Measurements from ENCODE around the gene PER1.

Gene PER1

DNA sequence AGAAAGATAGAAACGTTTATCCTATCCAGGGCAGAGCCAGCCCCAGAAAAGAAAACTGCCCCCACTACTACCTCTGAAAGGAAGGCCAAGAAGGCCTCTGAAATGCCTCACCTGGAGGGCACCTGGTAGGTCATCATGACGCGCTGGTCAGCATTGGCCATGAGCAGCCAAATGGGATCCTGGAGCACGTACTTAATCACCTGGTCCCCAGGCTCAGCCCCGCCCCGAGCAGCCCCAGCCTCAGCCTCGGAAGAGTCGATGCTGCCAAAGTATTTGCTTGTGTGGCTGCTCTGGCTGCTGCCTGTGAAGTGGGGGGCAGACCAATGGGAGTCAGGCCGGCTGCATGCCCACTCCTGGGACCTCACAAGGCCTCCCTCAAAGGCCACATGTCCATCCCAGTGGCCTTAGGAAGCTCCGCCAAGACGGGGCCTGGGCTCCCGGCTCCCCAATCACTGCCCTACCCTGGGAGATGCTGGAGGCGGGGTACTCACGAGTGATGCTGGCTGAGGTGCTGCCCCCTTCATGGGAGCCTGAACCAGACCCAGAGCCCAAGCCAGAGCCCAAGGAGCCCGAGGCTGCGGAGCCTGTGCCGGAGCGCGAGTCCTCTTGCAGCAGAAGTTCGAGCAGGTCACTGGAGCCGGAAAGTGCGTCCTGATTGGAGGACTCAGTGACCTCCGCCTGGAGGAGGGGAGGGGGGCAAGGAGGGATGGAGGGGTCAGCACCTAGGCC, 9.9 kb downstream of the PER1 start:
- DNase-seq (ENCODE audit: low read depth in 2 of 3, low spot score in 2 of 3) = no peak

DNA sequence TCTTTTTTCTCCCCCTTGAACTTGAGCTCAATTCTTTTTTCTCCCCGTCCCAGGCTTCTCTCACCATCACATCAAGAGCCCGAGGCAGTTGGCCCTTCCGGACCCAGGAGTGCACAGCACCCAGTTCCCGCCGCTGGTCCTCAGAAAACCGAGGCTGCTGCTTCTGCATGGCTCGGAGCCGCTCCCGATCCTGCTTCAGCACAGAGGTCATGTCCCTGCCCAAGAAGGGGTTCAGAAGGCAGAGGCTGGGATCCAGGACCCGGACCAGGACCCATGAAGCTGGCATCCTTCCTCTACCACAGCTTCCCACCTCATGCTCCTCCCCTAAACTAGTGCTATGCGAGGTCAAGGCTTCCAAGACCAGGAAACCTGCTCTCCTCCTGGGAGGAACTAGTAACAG, 10.5 kb downstream of the PER1 start:
- DNase-seq (ENCODE audit: low read depth in 2 of 3, low spot score in 2 of 3) = no peak

DNA sequence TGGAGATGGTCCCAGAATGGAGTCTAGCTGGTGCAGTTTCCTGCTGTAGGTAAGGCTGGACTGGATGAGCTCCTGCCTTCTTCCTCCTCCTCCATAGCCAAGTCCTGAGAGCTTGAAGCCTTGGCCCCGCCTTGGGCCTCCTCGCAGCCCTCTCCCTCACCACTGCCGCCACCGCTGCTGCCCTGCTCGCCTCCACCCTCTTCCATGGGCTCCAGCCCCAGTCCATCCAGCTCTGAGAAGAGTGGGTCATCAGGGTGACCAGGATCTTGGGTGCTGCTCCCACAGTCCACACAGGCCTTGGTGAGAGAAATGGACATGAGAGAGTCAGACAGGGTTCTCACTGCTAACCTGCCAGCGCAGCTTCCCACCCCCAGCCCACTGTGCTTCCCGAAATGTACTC, 11.2 kb downstream of the PER1 start:
- no peak for DNase-seq (ENCODE audit: low read depth in 2 of 3, low spot score in 2 of 3)

DNA sequence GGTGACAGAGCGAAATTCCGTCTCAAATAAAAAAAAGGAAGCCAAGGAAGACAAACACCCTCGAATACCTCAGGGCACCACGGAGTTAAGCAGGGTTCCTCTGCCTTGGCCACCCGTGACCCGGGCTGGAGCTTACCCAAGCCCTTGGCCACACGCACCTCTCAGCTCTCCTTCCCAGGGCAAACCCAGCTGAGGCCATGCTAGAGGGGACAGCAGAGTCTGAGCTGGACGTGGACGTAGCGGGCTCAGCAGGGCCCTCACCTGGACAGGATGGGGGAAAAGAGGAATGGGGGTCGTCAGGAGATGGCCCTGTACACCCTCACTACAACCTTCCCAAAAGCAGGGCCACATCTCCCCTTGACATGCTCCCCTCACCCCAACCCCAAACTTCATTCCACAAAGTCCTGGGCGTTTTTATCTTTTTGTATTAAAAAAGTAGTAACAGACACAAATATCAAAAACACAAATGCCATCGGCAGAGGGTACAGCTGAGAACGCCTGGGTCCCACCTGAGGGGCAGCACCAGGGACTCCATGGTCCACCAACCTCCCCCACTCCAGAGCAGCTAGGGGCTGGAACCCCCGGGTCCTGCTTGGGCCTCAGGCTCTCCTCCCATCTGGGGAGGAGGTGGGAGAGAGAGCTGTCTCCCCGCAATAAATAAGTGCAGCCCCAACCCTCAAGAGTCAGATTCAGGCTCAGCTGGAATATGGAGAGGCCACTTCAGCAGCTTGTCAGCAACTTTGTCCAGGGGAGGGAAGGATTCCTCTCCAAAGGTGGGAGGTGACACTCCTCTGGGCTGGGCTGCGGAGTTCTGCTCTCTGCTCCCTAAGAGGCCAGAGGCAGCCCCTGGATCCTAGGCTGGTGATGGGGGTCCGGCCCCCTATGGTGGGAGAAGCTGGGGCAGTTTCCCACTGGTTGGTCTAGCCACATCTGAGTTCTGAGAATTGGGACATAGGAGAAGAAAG, 11.9 kb downstream of the PER1 start:
- DNase-seq (ENCODE audit: low read depth in 2 of 3, low spot score in 2 of 3) = no peak

DNA sequence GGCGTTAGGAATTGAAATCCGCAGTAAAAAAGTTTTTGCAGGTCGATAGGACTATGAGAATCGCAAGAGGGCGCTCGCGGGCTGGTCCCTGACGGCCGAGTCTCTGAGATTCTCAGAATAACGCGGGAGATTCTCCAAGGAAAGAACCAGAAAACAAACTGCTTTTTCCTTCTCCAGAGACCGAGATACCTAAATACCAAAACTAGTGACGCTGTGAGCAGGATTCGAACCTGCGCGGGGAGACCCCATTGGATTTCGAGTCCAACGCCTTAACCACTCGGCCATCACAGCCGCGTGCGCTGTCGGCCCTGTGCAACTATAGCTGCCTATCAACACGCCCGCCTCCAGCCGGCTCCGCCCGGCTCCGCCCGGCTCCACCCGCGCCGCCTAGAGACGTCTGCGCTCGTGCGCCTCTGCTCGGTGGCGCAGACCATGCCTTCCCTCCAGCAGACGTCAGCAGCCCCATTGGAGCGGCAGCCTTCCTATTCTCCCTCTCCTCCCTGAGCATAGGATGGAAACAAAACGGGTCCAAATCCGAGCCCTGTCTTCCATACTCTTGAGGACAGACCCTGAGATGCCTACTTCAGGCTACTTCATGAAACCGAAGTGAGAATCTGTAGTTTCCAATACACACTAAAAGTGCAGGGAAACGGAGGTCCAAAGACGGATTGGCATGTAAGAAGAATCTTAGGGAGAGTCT, 13.4 kb downstream of the PER1 start:
- peak in 2 of 3 experiments; percentile 95 to 100 for DNase-seq (ENCODE audit: low read depth in 2 of 3, low spot score in 2 of 3)

DNA sequence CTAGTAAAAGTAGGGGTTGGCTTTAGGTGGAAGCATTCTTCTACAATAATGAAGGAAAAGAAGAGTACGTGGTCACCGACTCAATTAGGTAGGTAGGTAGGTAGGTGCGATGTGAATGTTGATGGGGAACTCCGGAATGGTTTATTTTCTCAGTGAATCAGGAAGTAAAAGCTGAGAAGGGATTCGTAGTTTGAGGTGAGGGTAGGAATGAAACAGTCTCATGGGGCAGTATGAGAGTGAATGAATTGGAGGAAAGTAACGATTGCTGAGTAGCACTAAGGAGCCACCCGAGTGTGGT, 13.9 kb downstream of the PER1 start:
- DNase-seq (ENCODE audit: low read depth in 2 of 3, low spot score in 2 of 3) = no peak

DNA sequence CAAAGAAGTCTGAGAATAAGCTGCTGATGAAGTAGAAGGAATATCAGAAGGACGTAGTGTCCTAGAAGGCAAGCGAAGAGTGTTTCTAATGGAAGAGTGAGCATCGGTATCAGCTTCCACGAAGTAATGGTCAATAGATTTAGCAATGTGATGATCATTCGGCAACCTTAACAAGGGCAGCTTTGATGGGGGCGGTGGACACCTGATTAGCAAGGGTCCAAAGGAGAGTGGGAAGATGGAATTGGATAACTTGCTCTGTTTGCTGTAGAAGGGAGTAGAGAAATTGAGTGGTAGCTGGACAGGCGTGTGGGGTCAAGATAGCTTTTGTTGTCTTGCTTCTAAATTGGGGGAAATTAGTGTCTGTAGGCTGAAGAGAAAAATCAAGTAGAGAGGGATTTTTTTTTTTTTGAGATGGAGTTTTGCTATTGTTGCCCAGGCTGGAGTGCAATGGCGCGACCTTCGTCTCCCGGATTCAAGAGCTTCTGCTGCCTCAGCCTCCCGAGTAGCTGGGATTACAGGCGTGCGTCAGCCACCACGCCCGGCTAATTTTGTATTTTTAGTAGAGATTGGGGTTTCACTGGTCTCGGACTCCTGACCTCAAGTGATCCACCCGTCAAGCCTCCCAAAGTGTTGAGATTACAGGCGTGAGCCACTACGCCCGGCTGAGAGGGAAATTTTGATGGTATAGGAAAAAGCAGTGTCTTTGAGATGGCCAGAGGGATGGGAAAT, 14.4 kb downstream of the PER1 start:
- no peak for DNase-seq (ENCODE audit: low read depth in 2 of 3, low spot score in 2 of 3)

DNA sequence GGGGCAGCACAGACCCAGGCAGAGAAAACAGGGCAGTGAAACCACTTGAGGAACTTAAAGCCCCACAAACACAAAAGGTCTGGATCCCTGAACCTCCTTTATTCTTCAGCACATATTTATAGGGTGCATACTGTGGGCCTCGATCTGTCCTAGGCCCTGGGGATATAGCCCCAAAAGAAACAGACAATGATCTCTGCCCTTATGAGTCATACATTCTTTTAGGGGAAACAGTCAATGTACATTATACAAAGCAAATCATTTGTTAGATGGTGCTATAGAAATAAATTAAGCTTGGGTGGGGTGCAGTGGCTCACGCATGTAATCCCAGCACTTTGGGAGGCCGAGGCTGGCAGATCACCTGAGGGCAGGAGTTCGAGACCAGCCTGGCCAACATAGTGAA, 18.3 kb downstream of the PER1 start:
- no peak for DNase-seq (ENCODE audit: low read depth in 2 of 3, low spot score in 2 of 3)

DNA sequence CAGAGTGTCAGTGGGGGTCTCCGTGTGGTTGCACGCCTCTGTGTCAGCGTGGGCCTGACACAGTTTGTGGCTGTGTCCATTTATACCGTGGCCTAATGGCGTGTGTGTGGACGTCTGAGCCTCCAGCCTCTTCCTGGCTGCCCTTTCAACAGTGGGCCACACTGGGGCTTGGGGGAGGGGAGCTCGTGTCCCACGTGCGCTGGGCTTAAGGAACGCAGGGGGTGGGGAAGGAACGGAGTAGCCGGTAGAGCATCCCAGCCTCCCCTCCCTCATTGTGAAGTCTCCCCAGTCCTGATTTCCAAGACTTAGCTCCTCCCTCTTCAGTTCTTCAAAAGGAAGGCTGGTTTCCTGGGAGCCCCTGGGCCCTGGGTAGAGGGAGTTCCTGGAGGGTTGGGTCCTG, 18.8 kb downstream of the PER1 start:
- DNase-seq (ENCODE audit: low read depth in 2 of 3, low spot score in 2 of 3) = no peak

DNA sequence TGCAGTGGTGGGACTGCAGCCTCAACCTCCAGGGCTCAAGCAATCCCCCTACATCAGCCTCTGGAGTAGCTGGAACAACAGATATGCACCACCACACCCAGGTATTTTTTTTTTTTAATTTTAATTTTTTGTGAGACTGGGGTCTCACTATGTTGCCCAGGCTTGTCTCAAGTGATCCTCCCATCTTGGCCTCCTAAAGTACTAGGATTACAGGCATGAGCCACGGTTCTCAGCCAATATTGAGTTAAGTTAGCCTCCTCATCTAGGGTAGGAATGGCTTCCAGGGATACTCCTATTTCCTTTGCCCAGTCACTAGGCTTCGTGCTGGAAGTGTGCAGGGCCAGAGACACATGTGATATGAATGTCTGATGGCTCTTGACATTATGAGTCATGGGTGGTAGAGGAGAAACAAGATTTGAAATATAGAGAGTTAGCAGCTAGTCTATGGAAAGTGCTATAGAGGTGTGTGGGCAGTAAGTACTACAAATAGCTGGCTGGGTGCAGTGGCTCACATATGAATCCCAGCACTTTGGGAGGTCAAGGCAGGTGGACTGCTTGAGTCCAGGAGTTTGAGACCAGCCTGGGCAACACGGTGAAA, 20.3 kb downstream of the PER1 start:
- DNase-seq (ENCODE audit: low read depth in 2 of 3, low spot score in 2 of 3) = no peak

DNA sequence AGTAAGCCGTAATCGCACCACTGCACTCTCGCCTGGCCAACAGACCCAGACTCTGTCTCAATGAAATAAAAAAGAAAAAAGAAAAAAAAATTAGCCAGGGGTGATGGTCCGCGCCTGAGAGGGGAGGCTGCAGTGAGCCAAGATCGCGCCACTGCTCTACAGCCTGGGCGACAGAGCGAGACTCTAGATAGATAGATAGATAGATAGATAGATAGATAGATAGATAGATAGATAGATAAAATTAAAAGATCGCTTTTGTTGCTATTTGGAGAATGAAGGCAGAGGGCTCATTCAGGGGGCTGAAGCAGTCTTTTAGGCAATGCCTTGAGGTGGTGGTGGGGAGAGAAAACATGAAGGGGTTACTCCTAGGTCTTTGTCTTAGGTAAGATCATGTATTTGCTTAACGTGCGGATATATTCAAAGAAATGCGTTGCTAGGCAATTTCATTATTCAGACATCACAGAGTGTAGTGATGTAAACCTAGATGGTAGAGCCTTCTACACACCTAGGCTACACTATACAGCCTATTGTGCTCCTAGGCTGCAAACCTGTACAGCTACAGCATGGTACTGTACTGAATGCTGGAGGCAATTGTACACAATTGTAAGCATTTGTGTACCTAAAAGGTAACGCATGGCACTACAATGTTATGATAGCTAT, 23.9 kb downstream of the PER1 start:
- DNase-seq (ENCODE audit: low read depth in 2 of 3, low spot score in 2 of 3) = no peak

DNA sequence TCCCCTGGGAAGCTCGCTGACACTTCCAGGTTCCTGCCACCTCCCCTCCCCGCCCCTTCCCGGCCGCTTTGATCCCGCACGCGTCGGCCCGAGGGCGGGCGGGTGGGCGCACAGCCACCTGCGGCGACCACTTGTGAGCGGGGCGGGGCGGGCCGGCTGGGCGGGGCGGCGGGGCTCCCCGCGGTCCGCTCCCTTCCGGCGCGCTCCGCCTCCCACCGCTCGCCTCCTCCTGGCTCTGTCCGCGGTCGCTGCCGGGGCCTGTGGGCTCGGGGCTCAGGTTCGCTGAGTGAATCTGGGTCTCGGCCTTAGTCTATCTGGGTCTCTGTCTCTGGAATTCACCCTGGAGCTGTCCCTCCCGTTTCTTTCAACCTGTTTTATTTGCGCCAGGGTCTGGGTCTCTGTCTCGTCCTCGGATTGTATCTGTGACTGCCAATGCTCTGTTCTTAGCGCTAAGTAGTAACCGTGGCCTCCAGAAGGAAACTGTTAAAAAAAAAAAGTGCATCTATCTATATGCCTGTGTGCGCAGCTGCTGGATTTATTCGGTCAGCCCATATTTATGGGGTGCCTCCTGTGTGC, 25.6 kb downstream of the PER1 start:
- DNase-seq (ENCODE audit: low read depth in 2 of 3, low spot score in 2 of 3) = peak in 1 of 3 experiments; percentile 40

DNA sequence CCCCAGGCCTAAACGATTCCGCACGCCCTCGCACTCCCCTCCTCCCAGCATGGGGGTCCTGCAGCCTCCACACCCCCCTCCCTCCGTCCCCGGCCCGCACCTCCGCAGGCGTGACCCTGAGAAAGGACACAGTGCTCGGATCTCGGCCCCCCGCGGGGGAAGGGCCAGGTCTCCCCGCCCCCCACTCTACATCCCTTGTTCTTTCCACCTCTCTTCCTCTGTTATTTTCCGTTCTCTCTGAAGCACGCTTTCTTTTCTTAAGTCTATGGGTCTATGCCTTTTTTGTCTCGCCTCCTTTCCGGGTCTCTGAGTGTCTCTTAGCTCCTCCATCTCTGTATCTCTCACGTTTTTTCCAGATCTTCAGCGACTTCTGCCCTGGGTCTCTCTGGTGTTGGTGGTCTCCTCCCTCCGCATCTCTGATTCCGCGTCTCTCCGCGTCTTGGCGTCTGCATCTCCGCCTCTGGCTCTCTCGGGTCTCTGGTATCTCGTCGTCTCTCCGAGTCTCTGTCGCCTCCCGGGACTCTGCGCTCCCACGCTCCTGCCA, 26.2 kb downstream of the PER1 start:
- DNase-seq (ENCODE audit: low read depth in 2 of 3, low spot score in 2 of 3) = peak in 1 of 3 experiments; percentile 32

DNA sequence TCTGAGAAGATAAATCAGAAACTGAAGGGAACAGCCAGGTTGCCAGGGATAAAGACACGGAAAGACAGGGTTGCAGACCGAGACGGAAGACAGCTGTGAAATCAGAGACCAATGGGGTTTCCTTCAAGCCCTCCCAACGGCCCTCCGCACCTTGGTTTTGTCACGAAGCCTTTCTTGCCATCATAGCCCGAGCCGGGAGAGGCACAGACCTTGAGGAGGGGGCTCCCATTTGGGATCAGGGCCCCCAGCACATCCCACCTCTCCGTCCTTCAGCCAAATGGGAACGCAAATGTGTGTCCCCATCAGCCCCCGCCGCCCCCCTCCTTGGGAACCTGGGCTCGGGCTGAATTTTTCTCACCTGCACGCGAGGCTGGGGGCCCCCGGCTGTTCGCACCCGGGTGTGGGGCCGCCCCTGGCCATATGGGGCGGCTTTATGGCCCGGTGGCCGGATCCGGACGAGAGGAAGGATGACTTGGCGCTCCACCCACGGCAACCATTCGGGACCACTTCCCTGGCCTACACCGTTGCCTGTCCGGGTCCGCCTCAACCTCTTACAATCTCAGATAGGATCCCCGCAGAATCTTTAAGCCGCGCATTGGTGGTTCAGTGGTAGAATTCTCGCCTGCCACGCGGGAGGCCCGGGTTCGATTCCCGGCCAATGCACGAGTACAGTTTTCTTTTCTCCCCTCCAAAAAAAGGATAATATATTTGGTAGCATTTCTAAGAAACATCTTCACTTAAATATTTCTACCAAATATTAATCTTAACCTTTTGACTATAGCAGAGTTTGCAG, 26.9 kb downstream of the PER1 start:
- peak; percentile 82 to 100 (median 100) for DNase-seq (ENCODE audit: low read depth in 2 of 3, low spot score in 2 of 3)

DNA sequence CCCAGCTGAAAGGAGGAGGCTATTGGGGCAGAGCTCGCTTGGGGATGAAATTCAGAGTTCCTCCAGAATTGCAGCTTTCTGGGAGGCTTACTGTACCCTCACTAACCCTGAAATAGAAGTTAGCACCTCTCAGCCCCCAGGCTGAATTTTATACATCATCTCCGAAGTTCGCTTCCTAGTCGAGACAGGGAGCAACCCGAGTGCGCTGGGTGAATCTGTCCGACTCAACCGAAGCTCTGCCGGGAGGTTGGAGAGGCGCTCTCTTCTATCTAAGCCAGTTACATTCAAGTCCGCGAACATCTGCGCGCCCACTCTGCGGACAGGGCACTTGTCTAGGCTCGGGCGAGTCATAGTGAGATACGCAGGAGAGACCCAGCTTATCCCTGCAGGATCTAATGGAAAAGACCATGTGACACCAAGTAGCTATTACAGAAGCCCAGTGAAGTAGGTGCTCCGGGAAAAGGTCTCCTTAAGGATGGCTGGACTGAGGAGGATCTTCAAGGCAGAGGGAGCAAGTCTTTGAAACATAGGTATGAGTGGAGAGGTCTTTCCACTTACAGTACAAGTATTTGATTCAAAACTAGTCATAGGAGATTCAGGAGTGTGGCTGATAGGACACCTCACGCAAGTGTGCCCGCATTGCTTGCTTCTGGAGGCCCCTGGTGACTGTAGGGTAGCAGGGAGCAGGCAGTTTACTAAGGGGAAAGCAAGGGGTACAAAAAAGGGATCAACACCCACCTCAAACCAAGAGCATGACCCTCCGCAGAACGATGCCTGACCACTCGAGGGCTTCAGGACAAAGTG, 27.7 kb downstream of the PER1 start:
- DNase-seq (ENCODE audit: low read depth in 2 of 3, low spot score in 2 of 3) = no peak

DNA sequence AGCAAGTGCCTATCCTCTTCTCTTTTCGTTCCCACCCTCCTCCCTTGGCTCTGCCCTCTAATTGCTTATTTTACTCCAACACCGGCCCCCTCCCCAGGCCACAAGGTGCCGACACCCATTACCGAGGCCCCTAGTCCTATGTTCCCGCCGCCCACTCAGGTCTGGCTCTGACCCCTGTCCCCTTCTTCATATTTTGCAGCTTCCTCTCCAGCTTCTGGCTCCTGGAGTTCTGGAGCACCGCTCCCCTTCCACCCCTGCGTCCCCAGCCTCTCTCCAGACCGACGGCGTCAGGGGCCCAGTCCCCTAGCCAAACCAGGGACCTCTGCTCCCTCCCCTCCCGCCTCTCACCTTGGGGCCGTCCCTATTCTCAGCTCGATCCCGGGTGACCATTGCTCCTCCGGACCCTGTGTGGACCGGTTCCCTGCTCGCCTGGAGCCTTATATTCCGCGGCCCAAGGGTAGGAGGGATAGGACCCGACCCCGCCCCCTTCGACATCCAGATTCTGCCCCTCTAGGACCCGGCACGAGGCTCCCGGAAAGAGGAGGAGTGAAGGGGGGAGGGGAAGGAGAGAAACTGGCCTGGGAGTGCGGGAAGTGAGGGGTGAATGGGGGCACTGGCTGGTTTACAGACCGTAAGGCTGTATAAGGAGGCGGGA, 28.4 kb downstream of the PER1 start, which contains the start of gene HES7:
HES7 (minus strand) TSS at position 412 of the 655 bp plus-strand sequence; CDS start at position 390, 22 bp downstream.
- DNase-seq (ENCODE audit: low read depth in 2 of 3, low spot score in 2 of 3) = no peak

DNA sequence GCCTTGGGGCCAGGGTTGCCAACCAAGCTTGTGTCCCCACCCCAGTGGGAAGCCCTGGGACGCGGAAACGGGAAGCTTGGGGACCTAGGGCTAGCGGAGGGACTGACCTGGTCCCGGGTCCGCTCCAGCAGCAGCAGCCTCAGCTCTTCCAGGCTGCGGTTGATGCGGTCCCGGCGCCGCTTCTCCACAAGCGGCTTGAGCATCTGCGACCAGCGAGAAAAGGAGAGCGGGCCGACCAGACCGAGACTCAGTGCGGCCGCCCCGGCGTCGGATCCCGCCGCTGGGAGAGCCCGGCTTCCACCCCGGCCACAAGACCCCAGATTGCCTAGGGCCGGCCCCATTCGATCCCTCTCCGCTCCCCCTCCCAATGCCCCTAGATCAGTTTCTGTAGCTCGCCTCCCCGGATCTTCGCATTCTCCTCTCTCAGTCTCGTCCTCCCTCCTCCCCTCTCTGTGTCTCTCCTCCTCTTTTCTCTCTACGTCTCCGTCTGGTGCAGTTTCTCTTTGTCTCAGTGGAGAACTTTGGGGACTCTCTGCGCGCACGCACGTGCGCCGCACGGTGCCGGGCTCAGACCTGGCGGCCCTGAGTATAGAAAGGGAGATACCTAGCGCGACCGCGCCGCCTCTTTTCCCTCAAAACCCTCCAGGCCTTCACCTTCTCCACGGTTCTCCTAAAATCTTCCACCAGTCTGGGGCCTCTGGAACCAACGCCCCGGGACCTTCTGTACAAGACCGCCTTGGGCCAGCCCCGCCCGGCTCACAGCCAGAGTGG, 29.1 kb downstream of the PER1 start:
- DNase-seq (ENCODE audit: low read depth in 2 of 3, low spot score in 2 of 3) = no peak

Measured in activated CD8-positive, alpha-beta memory T cell treated with anti-CD3 and anti-CD28 coated beads for 48 hours (primary cell).